Measurements from ENCODE around the gene CAPN7.

CAPN7 gene

GRCh38 chr3:15241341-15241740, 35.3 kb downstream of the CAPN7 start:
- peak; percentile 26 for TF ChIP-seq CTCF (IDR thresholded peaks at IDR 0.05; ENCODE audit: low read depth, low read length)
- no peak overlapping the region for H3K4me3 ChIP-seq (replicated peaks in 1 of 2; ENCODE audit: low read depth in 2 of 2, low read length in 2 of 2)
- peak; percentile 9 to 26 for DNase-seq (ENCODE audit: low read depth in 2 of 2)

- H3K4me3 ChIP-seq (replicated peaks in 1 of 2; ENCODE audit: low read depth in 2 of 2, low read length in 2 of 2) = no peak overlapping the region
- no peak for TF ChIP-seq CTCF (IDR thresholded peaks at IDR 0.05; ENCODE audit: low read depth, low read length)
- no peak for DNase-seq (ENCODE audit: low read depth in 2 of 2)
These were observed 37.9 kb downstream of the CAPN7 start for GRCh38 chr3:15243822-15244482.

- DNase-seq (ENCODE audit: low read depth in 2 of 2) = no peak
- TF ChIP-seq CTCF (IDR thresholded peaks at IDR 0.05; ENCODE audit: low read depth, low read length) = no peak
These were observed 40.1 kb downstream of the CAPN7 start for GRCh38 chr3:15246186-15246585.

GRCh38 chr3:15253023-15253697, 47.1 kb downstream of the CAPN7 start:
- no peak overlapping the region for H3K4me3 ChIP-seq (replicated peaks in 1 of 2; ENCODE audit: low read depth in 2 of 2, low read length in 2 of 2)
- DNase-seq (ENCODE audit: low read depth in 2 of 2) = no peak
- TF ChIP-seq CTCF (IDR thresholded peaks at IDR 0.05; ENCODE audit: low read depth, low read length) = no peak

More at GRCh38 chr3:15246186-15246585, 40.1 kb downstream of the CAPN7 start:
- no peak overlapping the region for H3K4me3 ChIP-seq (replicated peaks in 1 of 2; ENCODE audit: low read depth in 2 of 2, low read length in 2 of 2)

GRCh38 chr3:15255215-15255614, 49.2 kb downstream of the CAPN7 start:
- no peak for DNase-seq (ENCODE audit: low read depth in 2 of 2)
- no peak overlapping the region for H3K4me3 ChIP-seq (replicated peaks in 1 of 2; ENCODE audit: low read depth in 2 of 2, low read length in 2 of 2)
- TF ChIP-seq CTCF (IDR thresholded peaks at IDR 0.05; ENCODE audit: low read depth, low read length) = no peak

GRCh38 chr3:15256861-15257341, 50.9 kb downstream of the CAPN7 start:
- DNase-seq (ENCODE audit: low read depth in 2 of 2) = no peak
- H3K4me3 ChIP-seq (replicated peaks in 1 of 2; ENCODE audit: low read depth in 2 of 2, low read length in 2 of 2) = no peak overlapping the region
- no peak for TF ChIP-seq CTCF (IDR thresholded peaks at IDR 0.05; ENCODE audit: low read depth, low read length)
